ENCODE data around the gene GBGT1. TPM values are rescaled to one million over a fixed set of nuclear protein-coding genes. Genes with fewer than 3 reads are reported as not detected.
"Not testable (repeated sequence)": the region's sequence is repeated elsewhere in the genome, so short reads cannot be mapped to it uniquely, and the experiment has no call there.

GBGT1 gene
- total RNA-seq, 2 experiments from 2014 or later: 3.9 to 4.7 TPM

- H3K27ac Mint-ChIP-seq; H3K9me3 Mint-ChIP-seq; DNase-seq; intact Hi-C loops (cut with micrococcal nuclease); H3K36me3 Mint-ChIP-seq (ENCODE audit: low read depth); H3K27me3 Mint-ChIP-seq (ENCODE audit: low read depth); H3K4me1 Mint-ChIP-seq (ENCODE audit: low read depth); H3K4me3 Mint-ChIP-seq: not testable (repeated sequence)
- CTCF ChIA-PET: interaction anchor here (0.8 kb wide), 1 partner anchor 11 kb away, joined by 3 read pairs; no protein-coding TSS in a partner anchor
Measured at GRCh38 chr9:133169687-133170086, 6.0 kb upstream of the GBGT1 start.

DNA sequence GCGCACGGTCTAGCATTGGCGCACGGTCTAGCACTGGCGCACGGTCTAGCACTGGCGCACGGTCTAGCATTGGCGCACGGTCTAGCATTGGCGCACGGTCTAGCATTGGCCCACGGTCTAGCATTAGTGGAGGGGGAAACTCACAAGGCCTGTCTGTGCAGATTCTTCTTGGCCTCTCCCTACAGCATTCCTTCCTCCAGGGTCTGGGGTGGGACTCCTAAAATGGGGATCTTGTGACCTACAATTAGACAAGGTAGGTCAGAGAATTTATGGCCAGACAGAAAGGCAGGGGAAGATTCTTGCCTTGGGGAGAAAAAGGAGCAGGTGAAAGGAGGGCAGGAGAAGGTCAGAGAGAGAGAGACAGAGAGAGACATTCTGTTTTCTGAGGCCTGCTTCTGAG, 5.4 kb upstream of the GBGT1 start:
- no peak overlapping the region for H3K27ac Mint-ChIP-seq
- H3K4me1 Mint-ChIP-seq (ENCODE audit: low read depth): peaks cover under 1% of the 10 kb centered on the region
- H3K9me3 Mint-ChIP-seq: no peaks in the 10 kb centered on the region
- DNase-seq: no peak
- CTCF ChIA-PET: no interaction called here
- no peaks in the 10 kb centered on the region for H3K36me3 Mint-ChIP-seq (ENCODE audit: low read depth)
- no peak overlapping the region for H3K4me3 Mint-ChIP-seq
- H3K27me3 Mint-ChIP-seq (ENCODE audit: low read depth): no peaks in the 10 kb centered on the region
- intact Hi-C loops (cut with micrococcal nuclease): no loop called here

DNA sequence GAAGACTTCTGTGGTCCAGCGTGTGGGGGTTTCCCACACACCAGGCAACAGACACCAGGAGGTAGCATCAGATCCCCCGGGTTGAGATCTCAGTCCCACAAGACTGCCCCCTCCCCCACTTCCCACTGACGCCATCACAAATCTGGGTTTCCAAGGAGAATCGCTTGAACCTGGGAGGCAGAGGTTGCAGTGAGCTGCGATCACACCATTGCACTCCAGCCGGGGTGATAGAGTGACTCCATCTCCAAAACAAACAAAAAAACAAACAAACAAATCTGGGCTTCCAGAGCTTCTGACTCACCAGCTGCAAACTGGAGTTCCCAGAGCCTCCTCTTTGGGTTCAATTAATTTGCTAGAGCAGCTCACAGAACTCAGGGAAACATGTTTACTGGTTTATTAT, 4.7 kb upstream of the GBGT1 start:
- no peak for DNase-seq
- H3K36me3 Mint-ChIP-seq (ENCODE audit: low read depth): no peaks in the 10 kb centered on the region
- no peaks in the 10 kb centered on the region for H3K9me3 Mint-ChIP-seq
- no peak overlapping the region for H3K4me3 Mint-ChIP-seq
- intact Hi-C loops (cut with micrococcal nuclease): no loop called here
- CTCF ChIA-PET: interaction anchor here (0.7 kb wide), 1 partner anchor 18 kb away, joined by 3 read pairs; no protein-coding TSS in a partner anchor
- peaks cover 2% of the 10 kb centered on the region for H3K4me1 Mint-ChIP-seq (ENCODE audit: low read depth)
- no peak overlapping the region for H3K27ac Mint-ChIP-seq
- H3K27me3 Mint-ChIP-seq (ENCODE audit: low read depth): no peaks in the 10 kb centered on the region

GRCh38 chr9:133167769-133168168, 4.1 kb upstream of the GBGT1 start:
- H3K9me3 Mint-ChIP-seq: no peaks in the 10 kb centered on the region
- peaks cover 2% of the 10 kb centered on the region for H3K4me1 Mint-ChIP-seq (ENCODE audit: low read depth)
- H3K36me3 Mint-ChIP-seq (ENCODE audit: low read depth): no peaks in the 10 kb centered on the region
- no peak overlapping the region for H3K4me3 Mint-ChIP-seq
- H3K27ac Mint-ChIP-seq: no peak overlapping the region
- CTCF ChIA-PET: no interaction called here
- no peak for DNase-seq
- H3K27me3 Mint-ChIP-seq (ENCODE audit: low read depth): no peaks in the 10 kb centered on the region
- intact Hi-C loops (cut with micrococcal nuclease): no loop called here

- H3K27ac Mint-ChIP-seq: no peak overlapping the region
- CTCF ChIA-PET: interaction anchor here (1.2 kb wide), 1 partner anchor 72 kb away, joined by 3 read pairs; no protein-coding TSS in a partner anchor
- H3K36me3 Mint-ChIP-seq (ENCODE audit: low read depth): no peaks in the 10 kb centered on the region
Measured at GRCh38 chr9:133167096-133167730, 3.5 kb upstream of the GBGT1 start.

GRCh38 chr9:133166392-133166791, 2.7 kb upstream of the GBGT1 start:
- peaks cover 2% of the 10 kb centered on the region for H3K4me1 Mint-ChIP-seq (ENCODE audit: low read depth)
- no peaks in the 10 kb centered on the region for H3K9me3 Mint-ChIP-seq
- H3K27ac Mint-ChIP-seq: no peak overlapping the region
- no peak overlapping the region for H3K4me3 Mint-ChIP-seq
- DNase-seq: no peak
- CTCF ChIA-PET: interaction anchor here (1.2 kb wide), 1 partner anchor 73 kb away, joined by 3 read pairs; no protein-coding TSS in a partner anchor
- intact Hi-C loops (cut with micrococcal nuclease): no loop called here
- no peaks in the 10 kb centered on the region for H3K36me3 Mint-ChIP-seq (ENCODE audit: low read depth)
- H3K27me3 Mint-ChIP-seq (ENCODE audit: low read depth): no peaks in the 10 kb centered on the region

More at GRCh38 chr9:133167096-133167730, 3.5 kb upstream of the GBGT1 start:
- H3K4me1 Mint-ChIP-seq (ENCODE audit: low read depth): peaks cover 2% of the 10 kb centered on the region
- H3K9me3 Mint-ChIP-seq: no peaks in the 10 kb centered on the region
- H3K4me3 Mint-ChIP-seq: no peak overlapping the region
- H3K27me3 Mint-ChIP-seq (ENCODE audit: low read depth): no peaks in the 10 kb centered on the region
- intact Hi-C loops (cut with micrococcal nuclease): no loop called here
- DNase-seq: no peak

GRCh38 chr9:133165452-133165730, 1.7 kb upstream of the GBGT1 start:
- no peaks in the 10 kb centered on the region for H3K27me3 Mint-ChIP-seq (ENCODE audit: low read depth)
- CTCF ChIA-PET: no interaction called here
- H3K9me3 Mint-ChIP-seq: no peaks in the 10 kb centered on the region
- no peaks in the 10 kb centered on the region for H3K36me3 Mint-ChIP-seq (ENCODE audit: low read depth)
- intact Hi-C loops (cut with micrococcal nuclease): no loop called here
- H3K27ac Mint-ChIP-seq: no peak overlapping the region
- no peak for DNase-seq
- no peak overlapping the region for H3K4me3 Mint-ChIP-seq
- peaks cover 4% of the 10 kb centered on the region for H3K4me1 Mint-ChIP-seq (ENCODE audit: low read depth)

DNA sequence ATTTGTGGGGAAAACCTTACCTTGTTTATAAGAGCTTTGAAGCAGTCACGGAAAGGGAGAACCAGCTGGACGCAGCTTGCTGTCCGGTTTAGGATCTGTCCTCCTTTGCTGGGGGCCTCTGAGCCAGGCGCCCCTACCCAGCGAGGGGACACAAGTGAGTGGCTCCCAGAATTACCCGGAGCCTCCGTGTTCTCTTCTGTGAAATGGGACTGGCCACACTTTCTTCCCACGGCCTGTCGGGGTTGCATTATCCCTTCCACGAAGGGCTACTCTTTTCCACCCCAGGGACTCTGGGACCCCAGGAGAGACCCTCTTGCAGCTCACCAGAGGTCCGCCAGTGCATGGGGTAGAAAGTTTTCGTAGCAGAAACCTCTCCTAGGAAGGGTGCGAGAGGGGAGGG, 477 bp upstream of the GBGT1 start:
- CTCF ChIA-PET: no interaction called here
- Mint-ChIP-seq H3K4me3 (peak overlapping the region; percentile 70), H3K9me3 (no peaks in the 10 kb centered on the region), H3K4me1 (ENCODE audit: low read depth) (peaks cover 4% of the 10 kb centered on the region), H3K27me3 (ENCODE audit: low read depth) (no peaks in the 10 kb centered on the region), H3K36me3 (ENCODE audit: low read depth) (no peaks in the 10 kb centered on the region), H3K27ac (no peak overlapping the region)
- no peak for DNase-seq
- intact Hi-C loops (cut with micrococcal nuclease): no loop called here

- CTCF ChIA-PET: interaction anchor here (0.6 to 1.0 kb wide), 2 partner anchors 17 to 27 kb away, joined by 3 to 5 read pairs; no protein-coding TSS in a partner anchor
- Mint-ChIP-seq H3K27me3 (ENCODE audit: low read depth) (no peaks in the 10 kb centered on the region), H3K27ac (no peak overlapping the region)
Measured at GRCh38 chr9:133162861-133163503, 732 bp downstream of the GBGT1 start.

DNA sequence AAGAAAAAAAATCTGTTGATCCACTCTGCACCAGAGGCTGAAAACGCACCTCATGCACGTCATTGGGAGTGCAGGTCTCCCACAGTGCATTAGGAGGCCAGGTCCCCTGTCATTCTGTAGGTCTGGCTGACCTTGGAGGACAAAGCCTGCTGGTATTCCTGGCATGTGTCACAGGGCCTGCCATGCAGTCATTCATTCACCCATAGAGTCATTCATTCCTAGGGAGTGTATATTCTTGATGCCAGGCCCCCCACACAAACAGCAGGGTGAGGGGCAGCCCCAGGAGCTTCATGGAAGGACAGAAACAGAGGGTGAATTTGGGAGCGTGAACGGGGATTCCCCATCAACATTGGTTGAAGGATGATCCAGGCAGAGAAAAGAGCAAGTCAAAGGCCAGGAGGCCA, 2.2 kb downstream of the GBGT1 start:
- CTCF ChIA-PET: interaction anchor here (1.5 kb wide), 1 partner anchor 18 kb away, joined by 5 read pairs; no protein-coding TSS in a partner anchor
- H3K4me1 Mint-ChIP-seq (ENCODE audit: low read depth): peaks cover 4% of the 10 kb centered on the region
- no peaks in the 10 kb centered on the region for H3K36me3 Mint-ChIP-seq (ENCODE audit: low read depth)
- H3K27me3 Mint-ChIP-seq (ENCODE audit: low read depth): no peaks in the 10 kb centered on the region
- DNase-seq: no peak
- intact Hi-C loops (cut with micrococcal nuclease): no loop called here
- no peak overlapping the region for H3K4me3 Mint-ChIP-seq
- no peak overlapping the region for H3K27ac Mint-ChIP-seq
- H3K9me3 Mint-ChIP-seq: no peaks in the 10 kb centered on the region

More at GRCh38 chr9:133162861-133163503, 732 bp downstream of the GBGT1 start:
- no peaks in the 10 kb centered on the region for H3K36me3 Mint-ChIP-seq (ENCODE audit: low read depth)
- peak overlapping the region; percentile 58 for H3K4me3 Mint-ChIP-seq
- no peak for DNase-seq
- H3K4me1 Mint-ChIP-seq (ENCODE audit: low read depth): peaks cover 4% of the 10 kb centered on the region
- intact Hi-C loops (cut with micrococcal nuclease): no loop called here
- H3K9me3 Mint-ChIP-seq: no peaks in the 10 kb centered on the region

DNA sequence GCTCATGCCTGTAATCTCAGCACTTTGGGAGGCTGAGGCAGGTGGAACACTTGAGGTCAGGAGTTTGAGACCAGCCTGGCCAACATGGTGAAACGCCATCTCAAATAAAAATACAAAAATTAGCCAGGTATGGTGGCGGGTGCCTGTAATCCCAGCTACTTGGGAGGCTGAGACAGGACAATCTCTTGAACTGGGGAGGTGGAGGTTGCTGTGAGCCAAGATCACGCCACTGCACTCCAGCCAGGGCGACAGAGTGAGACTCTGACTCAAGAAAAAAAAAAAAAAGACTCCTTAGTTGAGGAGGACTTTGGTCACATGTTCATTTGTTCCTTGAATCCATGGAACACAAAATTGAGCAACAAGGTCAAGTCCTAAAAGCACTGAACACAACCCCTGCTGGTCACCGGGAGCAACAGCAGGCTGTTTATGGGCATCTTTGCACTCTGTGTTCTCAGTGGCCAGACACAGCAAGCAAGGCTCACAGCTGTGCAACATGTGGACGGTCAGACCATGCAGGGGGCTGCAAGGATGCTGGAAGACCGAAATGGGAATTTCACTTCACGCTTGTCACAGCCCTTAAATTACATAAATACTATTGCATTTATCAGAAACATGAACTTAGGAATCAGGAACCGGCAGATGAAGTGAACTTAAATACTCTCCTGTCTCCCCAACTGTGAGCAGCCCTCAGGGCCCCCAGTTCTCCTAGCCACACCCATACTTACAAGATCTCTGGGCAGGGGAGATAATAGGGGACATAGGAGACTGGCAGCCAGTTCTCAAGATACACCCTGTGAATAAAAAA, 2.8 kb downstream of the GBGT1 start:
- no peaks in the 10 kb centered on the region for H3K27me3 Mint-ChIP-seq (ENCODE audit: low read depth)
- intact Hi-C loops (cut with micrococcal nuclease): no loop called here
- no peaks in the 10 kb centered on the region for H3K9me3 Mint-ChIP-seq
- H3K36me3 Mint-ChIP-seq (ENCODE audit: low read depth): no peaks in the 10 kb centered on the region
- H3K4me3 Mint-ChIP-seq: no peak overlapping the region
- peak; percentile 44 for DNase-seq
- H3K4me1 Mint-ChIP-seq (ENCODE audit: low read depth): peaks cover 4% of the 10 kb centered on the region
- CTCF ChIA-PET: interaction anchor here (0.7 to 1.5 kb wide), 5 partner anchors 14 to 947 kb away, joined by 3 to 5 read pairs (median 4); no protein-coding TSS in a partner anchor
- no peak overlapping the region for H3K27ac Mint-ChIP-seq

DNA sequence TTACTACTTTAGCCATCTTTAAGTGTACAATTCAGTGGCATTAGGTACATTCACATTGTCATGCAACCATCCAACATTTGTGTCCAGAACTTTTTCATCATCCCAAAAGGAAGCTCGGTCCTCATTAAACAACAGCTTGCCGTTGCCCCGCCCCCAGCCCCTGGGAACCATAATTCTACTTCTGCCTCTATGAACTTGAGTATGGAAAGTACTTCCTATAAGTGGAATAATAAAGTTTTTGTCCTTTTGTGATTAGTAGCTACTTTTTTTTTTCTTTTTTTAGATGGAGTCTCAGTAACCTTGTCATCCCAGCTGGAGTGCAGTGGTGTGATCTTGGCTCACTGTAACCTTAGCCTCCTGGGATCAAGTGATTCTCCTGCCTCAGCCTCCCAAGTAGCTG, 5.0 kb downstream of the GBGT1 start:
- Mint-ChIP-seq H3K27ac (no peak overlapping the region), H3K9me3 (no peaks in the 10 kb centered on the region), H3K36me3 (ENCODE audit: low read depth) (no peaks in the 10 kb centered on the region), H3K4me3 (no peak overlapping the region), H3K27me3 (ENCODE audit: low read depth) (no peaks in the 10 kb centered on the region), H3K4me1 (ENCODE audit: low read depth) (peaks cover 2% of the 10 kb centered on the region)
- no peak for DNase-seq
- CTCF ChIA-PET: interaction anchor here (0.6 to 2.2 kb wide), 7 partner anchors 7 to 137 kb away, joined by 3 to 8 read pairs (median 3); no protein-coding TSS in a partner anchor
- intact Hi-C loops (cut with micrococcal nuclease): no loop called here
